Right forelimb (tissue), 1 donor: ENCODE results near the gene MAN1B1.

Experiments
- DNase-seq: peaks from one replicate; pipeline ENCODE4 v3.0.0-alpha.2; 2018

Gene MAN1B1

DNA sequence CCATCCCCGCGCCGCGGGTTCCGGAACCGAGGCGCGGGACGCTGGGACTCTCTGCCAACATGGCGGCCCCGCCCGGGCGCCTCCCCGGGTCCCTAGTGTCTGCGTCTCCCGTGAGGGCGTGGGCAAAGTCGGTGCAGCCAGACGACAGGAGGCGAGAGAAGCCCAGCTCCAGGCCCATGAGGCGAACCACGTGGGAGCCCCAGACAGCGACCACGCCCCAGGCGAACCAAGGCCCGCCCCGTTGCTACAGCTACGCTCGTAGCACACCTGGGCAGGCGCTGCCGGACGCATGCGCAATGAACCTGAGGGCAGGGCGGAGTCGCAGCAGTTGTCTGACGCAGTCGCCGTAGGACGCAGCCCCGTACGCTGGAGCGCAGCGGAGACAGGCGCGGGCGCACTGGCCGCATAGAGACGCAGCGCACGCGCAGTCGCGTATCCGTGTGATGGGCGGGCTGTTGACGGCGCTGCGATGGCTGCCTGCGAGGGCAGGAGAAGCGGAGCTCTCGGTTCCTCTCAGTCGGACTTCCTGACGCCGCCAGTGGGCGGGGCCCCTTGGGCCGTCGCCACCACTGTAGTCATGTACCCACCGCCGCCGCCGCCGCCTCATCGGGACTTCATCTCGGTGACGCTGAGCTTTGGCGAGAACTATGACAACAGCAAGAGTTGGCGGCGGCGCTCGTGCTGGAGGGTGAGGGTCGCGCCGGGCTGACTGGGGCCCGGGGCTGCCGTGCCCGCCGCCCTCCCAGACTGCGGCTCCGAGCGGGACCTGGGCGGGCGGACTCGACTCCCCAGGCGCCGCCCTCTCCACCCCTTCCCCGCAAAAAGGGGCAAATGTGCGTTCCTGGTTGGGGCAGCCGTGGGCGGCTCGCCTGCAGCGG is at the start of gene MAN1B1:
TSS of gene MAN1B1 (plus strand) at position 455 of the 878 bp plus-strand sequence. CDS start at position 470, 15 bp downstream.
- DNase-seq = peak; percentile 96

DNA sequence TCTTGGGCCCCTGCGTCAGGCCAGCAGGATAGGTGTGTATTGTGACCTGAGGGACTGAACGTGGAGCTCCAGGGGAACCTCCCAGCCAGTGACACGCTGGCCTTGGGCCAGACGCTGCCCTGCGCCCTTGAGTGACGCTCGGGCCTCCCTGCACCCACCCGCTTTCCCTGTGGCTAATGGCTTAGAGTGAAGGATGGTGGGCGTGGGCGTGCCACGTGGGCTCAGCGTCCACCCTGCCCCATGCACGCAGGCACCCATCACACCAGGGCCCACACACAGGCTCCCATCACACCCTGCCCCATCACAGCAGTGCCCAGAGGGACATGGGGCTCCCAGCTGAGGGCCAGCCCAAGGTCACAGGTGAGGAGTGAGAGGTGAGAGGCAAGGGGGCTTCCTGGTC is 49.8 kb upstream of the MAN1B1 start:
- no peak for DNase-seq

GRCh38 chr9:137037483-137037882 is 49.3 kb upstream of the MAN1B1 start:
- DNase-seq = no peak

GRCh38 chr9:137038916-137039315 is 47.9 kb upstream of the MAN1B1 start:
- no peak for DNase-seq

GRCh38 chr9:137039611-137040366 is 47.0 kb upstream of the MAN1B1 start:
- DNase-seq = no peak

- no peak for DNase-seq
Observed at GRCh38 chr9:137040568-137040967, 46.2 kb upstream of the MAN1B1 start.

DNA sequence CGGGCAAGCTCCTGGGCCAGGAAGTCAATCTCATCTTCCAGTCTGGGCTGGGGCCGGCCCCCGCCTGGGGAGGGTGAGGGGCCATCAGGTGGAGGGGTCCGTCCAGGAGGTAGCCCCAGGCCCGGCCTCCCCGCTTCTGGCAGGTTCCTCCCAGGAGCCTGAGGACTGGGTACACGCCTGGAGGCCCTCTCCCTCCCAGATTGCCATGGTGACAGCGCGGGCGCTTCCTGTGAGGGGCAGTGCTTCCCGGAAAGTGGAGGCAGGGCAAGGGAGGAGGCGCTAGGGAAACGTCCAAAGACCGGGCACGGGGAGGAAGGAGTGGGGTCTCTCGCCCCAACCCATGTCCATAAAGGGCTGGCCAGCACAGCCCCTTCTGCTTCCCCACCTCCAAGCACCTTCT is 45.7 kb upstream of the MAN1B1 start:
- DNase-seq = no peak

- no peak for DNase-seq
Observed at GRCh38 chr9:137042751-137043727, 43.7 kb upstream of the MAN1B1 start.

GRCh38 chr9:137044037-137044436 is 42.7 kb upstream of the MAN1B1 start:
- no peak for DNase-seq

DNA sequence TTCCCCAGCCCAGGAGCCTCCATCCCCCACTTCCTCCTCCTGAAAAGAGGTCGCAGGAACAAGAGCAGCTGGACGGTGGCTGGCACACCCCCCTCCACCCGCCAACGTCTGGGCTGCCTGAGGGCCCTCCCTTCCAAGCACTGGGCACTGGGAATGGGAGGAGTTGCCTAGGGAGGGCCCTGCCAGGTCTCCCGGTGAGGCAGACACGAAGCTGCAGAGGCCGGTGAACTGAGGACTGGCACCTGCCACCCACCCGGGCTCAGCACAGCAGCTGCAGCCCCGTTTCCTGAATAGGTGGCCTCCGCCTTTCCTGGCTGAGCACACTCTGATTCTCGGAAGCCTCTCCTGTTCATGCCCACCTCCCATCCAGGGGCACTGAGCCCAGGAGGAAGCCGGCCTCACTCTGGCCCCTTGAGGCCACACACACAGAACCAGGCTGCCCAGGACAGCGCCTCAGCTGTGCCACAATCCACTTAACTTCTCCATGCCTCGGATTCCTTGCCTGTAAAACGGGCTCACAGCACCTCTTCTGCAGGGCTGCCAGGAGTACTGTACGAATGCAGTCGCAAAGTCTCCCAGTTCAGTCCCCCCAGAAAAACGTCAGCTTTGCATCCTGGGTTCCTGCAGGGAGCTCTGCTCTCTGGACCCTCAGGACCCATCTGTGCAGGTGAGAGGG is 42.1 kb upstream of the MAN1B1 start:
- no peak for DNase-seq

DNA sequence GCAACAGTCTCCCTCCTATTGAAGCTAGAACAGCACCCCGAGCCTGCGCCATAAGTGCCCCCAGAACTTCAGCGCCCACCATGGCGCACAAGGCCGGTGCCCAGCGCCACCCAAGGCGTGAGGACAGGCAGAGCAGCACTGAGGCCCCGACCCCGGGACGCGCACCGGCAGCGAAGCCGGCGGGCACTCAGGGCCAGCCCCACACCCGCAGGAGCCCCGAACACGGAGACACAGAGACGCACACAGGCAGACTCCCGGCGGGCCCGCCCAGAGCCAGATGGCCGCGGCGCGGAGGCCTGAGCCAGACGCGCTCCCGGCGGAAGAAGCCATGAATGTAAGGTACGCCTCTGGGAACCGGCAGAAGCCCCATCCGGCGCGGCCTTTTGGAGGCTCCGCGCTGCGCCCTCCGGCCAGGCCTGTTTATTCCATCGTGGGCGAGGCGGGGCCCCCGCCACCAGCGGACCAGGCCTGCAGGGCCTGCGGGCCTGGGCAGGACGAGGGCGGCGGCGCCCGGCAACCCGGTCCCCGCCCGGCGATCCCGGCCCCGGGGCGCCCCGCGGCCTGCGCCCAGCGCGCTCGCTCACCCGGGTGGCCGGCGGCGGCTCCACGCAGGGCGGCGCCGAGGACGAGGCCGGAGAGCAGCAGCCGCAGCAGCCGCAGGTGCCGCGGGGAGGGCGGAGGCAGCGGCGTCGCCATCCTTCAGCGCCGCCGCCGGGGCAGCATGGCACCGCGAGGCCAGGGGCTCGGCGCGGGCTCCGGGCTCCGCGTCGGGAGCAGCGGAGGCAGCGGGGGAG is 41.3 kb upstream of the MAN1B1 start:
- DNase-seq = peak; percentile 75

GRCh38 chr9:137046088-137046787 is 40.5 kb upstream of the MAN1B1 start, which contains the start of gene NPDC1:
Gene NPDC1 (minus strand): TSS chr9:137046177. CDS start chr9:137045989, 188 bp downstream.
- peak; percentile 87 for DNase-seq

GRCh38 chr9:137048655-137049543 is 37.9 kb upstream of the MAN1B1 start:
- no peak for DNase-seq

GRCh38 chr9:137049544-137050449 is 37.0 kb upstream of the MAN1B1 start:
- no peak for DNase-seq

DNA sequence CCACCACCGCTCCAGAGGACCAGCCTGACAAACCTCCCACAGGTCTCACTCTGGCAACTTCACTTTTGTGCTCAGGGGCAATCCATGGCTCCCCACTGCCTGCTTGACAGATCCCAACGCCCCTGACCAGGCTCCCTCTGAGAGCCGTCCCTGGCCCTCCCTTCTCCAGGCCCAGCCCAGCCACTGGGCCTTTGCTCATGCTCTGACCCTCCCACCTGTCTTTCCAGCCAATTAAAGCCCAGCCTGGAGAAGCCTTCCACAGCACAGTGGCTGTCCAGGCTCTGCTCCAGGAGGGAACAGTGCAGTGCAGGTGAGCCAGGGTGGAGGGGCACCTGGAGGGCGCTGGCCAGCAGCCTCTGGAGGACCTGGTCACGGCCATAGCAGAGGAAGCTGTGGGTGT is 36.2 kb upstream of the MAN1B1 start:
- DNase-seq = no peak

DNA sequence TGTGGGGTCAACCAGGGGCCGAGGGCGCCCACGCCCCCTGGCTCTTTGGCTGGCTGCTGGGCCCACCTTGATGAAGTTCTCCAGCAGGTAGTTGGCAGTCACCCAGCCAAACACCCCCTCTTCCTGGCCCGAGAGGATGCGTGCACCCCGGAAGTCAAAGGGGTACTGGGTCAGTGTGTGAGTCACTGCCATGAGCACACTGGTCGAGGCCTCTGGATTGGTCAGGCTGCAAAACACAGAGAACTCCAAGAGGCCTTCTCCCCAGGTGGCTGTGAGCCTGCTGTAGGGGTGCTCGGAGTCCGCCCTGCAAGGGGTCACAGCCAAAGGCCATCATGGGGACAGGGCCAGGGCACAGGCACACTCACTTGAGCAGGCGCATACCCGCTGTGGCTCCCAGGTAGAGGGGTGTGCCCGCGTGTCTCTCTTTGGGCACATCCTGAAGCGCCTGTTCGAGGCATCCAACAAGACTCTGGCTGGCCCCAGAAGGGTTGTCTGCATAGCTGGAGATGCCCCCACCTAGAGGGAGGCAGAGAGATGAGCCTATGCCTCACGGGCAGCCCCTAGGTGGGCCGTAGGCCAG is 35.5 kb upstream of the MAN1B1 start:
- DNase-seq = no peak

DNA sequence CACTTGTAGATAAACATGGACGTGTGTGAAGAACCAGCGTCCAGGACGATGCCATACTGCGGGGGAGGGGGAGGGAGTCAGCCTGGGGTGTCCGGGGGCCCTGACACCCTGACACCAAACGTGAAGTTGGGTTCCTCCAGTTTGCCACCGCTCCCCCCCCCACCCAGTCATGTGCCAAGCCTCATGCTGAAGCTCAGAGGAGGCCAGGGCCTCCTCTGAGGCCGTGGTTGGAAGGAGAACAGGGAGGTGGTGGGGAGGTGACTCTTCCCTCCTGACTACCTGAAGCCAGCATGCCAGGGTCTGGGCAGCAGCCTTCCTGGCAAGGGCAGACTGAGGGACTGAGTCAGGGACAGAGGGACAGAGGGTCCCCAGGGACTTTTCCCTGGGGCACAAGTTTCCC is 34.5 kb upstream of the MAN1B1 start:
- DNase-seq = no peak
